ENCODE data around the gene B4GALT2. TPM values are rescaled to one million over a fixed set of nuclear protein-coding genes. Genes with fewer than 3 reads are reported as not detected.

The B4GALT2 gene
- total and polyA plus RNA-seq, 2 of the 8 experiments (the other 6 are each of a cell fraction or from before 2014, with no cell fraction given): 56.5 to 121 TPM

GRCh38 chr1:43993206-43993914 is 14.3 kb downstream of the B4GALT2 start:
- DNase-seq (ENCODE audit: low read depth in 1 of 2, low spot score in 2 of 2) (no peak), FAIRE-seq (no peak)
- H3K18ac ChIP-seq (ENCODE audit: extremely low read depth, low read length): no peak overlapping the region
- WGBS, 2 experiments (ENCODE audit: extremely low coverage in 1 of 2, insufficient coverage in 1 of 2, insufficient read length in 1 of 2, insufficient replicate concordance in 2 of 2, low coverage in 1 of 2, low lambda C conversion rate in 2 of 2, missing lambda C conversion rate in 1 of 2): 94% methylated on average over 8 of the region's 9 CpGs; no CpG with 5 or more reads in 1 of the 2 experiments
- H2BK20ac ChIP-seq (ENCODE audit: low read length): no peak overlapping the region
- no peak overlapping the region for H3K23ac ChIP-seq (ENCODE audit: insufficient read length)
- ChIA-PET POLR2A (ENCODE audit: partially characterized antibody) (interaction anchor here (0.8 to 13.6 kb wide), 7 partner anchors 10 to 42 kb away, joined by 3 to 189 read pairs (median 11); partner anchors contain the start of genes ATP6V0B, B4GALT2, DPH2 and SLC6A9), CTCF (ENCODE audit: partially characterized antibody) (interaction anchor here (0.6 to 21.8 kb wide), 21 partner anchors 10 to 1327 kb away, joined by 3 to 478 read pairs (median 5); partner anchors contain the start of gene SLC6A9)
- no peak overlapping the region for H3K4ac ChIP-seq (replicated peaks; ENCODE audit: insufficient read length, low read depth, low read length)
- H2BK120ac ChIP-seq (replicated peaks; ENCODE audit: low read depth, low read length): no peak overlapping the region
- no peak overlapping the region for H3K27ac ChIP-seq (ENCODE audit: low read depth, low read length)
- H3K36me3 ChIP-seq (ENCODE audit: control insufficient read depth in 2 of 4, insufficient read depth in 4 of 4, low read length in 3 of 4): no peaks in the 10 kb centered on the region; a peak in 1 of 8 replicates
- no peak overlapping the region for H3K56ac ChIP-seq (replicated peaks; ENCODE audit: insufficient read length, low read depth, low read length)
- no peak overlapping the region for H2AFZ ChIP-seq (ENCODE audit: low read length)
- H3K23me2 ChIP-seq (ENCODE audit: low read depth, low read length): peaks cover 12% of the 10 kb centered on the region; the same call in 1 of the 2 replicates
- no peak overlapping the region for H2BK12ac ChIP-seq (ENCODE audit: low read depth, low read length)
- H4K8ac ChIP-seq (ENCODE audit: extremely low read depth, insufficient read depth, low read length): no peak overlapping the region
- no peak overlapping the region for H3K9ac ChIP-seq (replicated peaks in 1 of 4; ENCODE audit: extremely low read depth in 1 of 4, low read depth in 3 of 4, low read length in 3 of 4)
- no peaks in the 10 kb centered on the region for H3K27me3 ChIP-seq (replicated peaks in 1 of 4; ENCODE audit: control insufficient read depth in 3 of 4, extremely low read depth in 1 of 4, insufficient read depth in 3 of 4, low read length in 3 of 4)
- H3K4me1 ChIP-seq (replicated peaks in 1 of 4; ENCODE audit: control insufficient read depth in 3 of 4, insufficient read depth in 4 of 4, low read length in 3 of 4): peaks cover 0 to 5% (median 4%) of the 10 kb centered on the region in 4 experiments; a peak in 5 of 7 replicates
- no peaks in the 10 kb centered on the region for H3K79me2 ChIP-seq (ENCODE audit: control insufficient read depth in 1 of 2, insufficient read depth in 2 of 2, low read length in 2 of 2)
- no peaks in the 10 kb centered on the region for H3K79me1 ChIP-seq (ENCODE audit: low read depth, low read length)
- no peak overlapping the region for H3K14ac ChIP-seq (ENCODE audit: insufficient read length)
- H4K5ac ChIP-seq (ENCODE audit: insufficient read length, low read depth, low read length): no peak overlapping the region
- peaks cover 2% of the 10 kb centered on the region in 2 experiments for H4K20me1 ChIP-seq (replicated peaks in 1 of 2; ENCODE audit: control insufficient read depth in 1 of 2, insufficient read depth in 2 of 2, low read length in 2 of 2)
- H3K4me3 ChIP-seq (ENCODE audit: extremely low read depth in 1 of 4, insufficient read depth in 2 of 4, low read depth in 3 of 4, low read length in 4 of 4): no peak overlapping the region
- no peak overlapping the region for H4K91ac ChIP-seq (replicated peaks; ENCODE audit: insufficient read length, low read length)
- H3K4me2 ChIP-seq (ENCODE audit: insufficient read depth in 1 of 2, low read depth in 2 of 2, low read length in 2 of 2): peak overlapping the region in 1 of 2 experiments; percentile 96; a peak in 1 of 4 replicates
- H2BK5ac ChIP-seq (ENCODE audit: low read depth, low read length): no peak overlapping the region
- no peaks in the 10 kb centered on the region for H3K9me3 ChIP-seq (ENCODE audit: insufficient read depth in 2 of 2, low read depth in 1 of 2, low read length in 1 of 2)
- H2AK5ac ChIP-seq (ENCODE audit: low read depth, low read length): no peak overlapping the region
- no peak overlapping the region for H2BK15ac ChIP-seq (ENCODE audit: low read length)
- TF ChIP-seq RAD21 (IDR thresholded peaks at IDR 0.05 in 1 of 2, conservative IDR thresholded peaks at IDR 0.05 in 1 of 2; ENCODE audit: low read depth in 2 of 2, low read length in 2 of 2) (no peak), SIN3A (conservative IDR thresholded peaks at IDR 0.05 in 1 of 2, IDR thresholded peaks at IDR 0.05 in 1 of 2; ENCODE audit: low read depth in 1 of 2, low read length in 2 of 2) (no peak), POLR2A (IDR thresholded peaks at IDR 0.05; ENCODE audit: control extremely low read depth in 1 of 2, low read depth in 2 of 2, low read length in 2 of 2) (no peak)

Data from H1 (cell line).